ENCODE data around the gene SS18L1.

DNA sequence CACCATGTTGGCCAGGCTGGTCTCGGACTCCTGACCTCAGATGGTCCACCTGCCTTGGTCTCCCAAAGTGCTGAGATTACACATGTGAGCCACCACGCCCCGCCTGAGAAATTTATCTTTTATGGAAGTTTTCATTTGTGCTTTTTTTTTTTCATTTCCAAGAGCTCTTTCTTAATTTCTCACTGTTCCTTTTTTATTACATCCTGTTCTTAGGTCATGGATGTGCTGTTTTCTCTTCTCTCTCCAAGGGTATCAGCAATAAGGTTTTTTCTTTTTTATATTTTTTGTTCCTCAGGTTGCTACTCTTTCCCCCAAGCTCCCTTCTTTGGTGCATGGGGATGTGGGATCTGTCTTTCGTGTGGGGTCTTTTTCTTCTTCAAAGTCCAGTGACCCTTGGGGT lies 42.5 kb upstream of the SS18L1 start:
- TF ChIP-seq, protein P1, sequence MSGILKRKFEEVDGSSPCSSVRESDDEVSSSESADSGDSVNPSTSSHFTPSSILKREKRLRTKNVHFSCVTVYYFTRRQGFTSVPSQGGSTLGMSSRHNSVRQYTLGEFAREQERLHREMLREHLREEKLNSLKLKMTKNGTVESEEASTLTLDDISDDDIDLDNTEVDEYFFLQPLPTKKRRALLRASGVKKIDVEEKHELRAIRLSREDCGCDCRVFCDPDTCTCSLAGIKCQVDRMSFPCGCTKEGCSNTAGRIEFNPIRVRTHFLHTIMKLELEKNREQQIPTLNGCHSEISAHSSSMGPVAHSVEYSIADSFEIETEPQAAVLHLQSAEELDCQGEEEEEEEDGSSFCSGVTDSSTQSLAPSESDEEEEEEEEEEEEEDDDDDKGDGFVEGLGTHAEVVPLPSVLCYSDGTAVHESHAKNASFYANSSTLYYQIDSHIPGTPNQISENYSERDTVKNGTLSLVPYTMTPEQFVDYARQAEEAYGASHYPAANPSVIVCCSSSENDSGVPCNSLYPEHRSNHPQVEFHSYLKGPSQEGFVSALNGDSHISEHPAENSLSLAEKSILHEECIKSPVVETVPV (CRISPR knock-in tag; IDR thresholded peaks at IDR 0.05) = no peak
- TF ChIP-seq ISL1 (CRISPR knock-in tag; IDR thresholded peaks at IDR 0.05) (no peak), ZNF8 (CRISPR knock-in tag; IDR thresholded peaks at IDR 0.05) (no peak), ZFP3 (CRISPR knock-in tag; IDR thresholded peaks at IDR 0.05) (no peak), TCF4 (CRISPR knock-in tag; IDR thresholded peaks at IDR 0.05; ENCODE audit: borderline replicate concordance) (no peak), ZC3H10 (CRISPR knock-in tag; IDR thresholded peaks at IDR 0.05) (no peak), TOX (CRISPR knock-in tag; IDR thresholded peaks at IDR 0.05; ENCODE audit: borderline replicate concordance) (no peak), PPARA (CRISPR knock-in tag; IDR thresholded peaks at IDR 0.05; ENCODE audit: borderline replicate concordance) (no peak), GLIS3 (CRISPR knock-in tag; IDR thresholded peaks at IDR 0.05) (no peak), ZFP30 (CRISPR knock-in tag; IDR thresholded peaks at IDR 0.05) (no peak), ZNF565 (CRISPR knock-in tag; conservative IDR thresholded peaks at IDR 0.05; ENCODE audit: low read depth) (no peak)
- TF ChIP-seq, protein P2, sequence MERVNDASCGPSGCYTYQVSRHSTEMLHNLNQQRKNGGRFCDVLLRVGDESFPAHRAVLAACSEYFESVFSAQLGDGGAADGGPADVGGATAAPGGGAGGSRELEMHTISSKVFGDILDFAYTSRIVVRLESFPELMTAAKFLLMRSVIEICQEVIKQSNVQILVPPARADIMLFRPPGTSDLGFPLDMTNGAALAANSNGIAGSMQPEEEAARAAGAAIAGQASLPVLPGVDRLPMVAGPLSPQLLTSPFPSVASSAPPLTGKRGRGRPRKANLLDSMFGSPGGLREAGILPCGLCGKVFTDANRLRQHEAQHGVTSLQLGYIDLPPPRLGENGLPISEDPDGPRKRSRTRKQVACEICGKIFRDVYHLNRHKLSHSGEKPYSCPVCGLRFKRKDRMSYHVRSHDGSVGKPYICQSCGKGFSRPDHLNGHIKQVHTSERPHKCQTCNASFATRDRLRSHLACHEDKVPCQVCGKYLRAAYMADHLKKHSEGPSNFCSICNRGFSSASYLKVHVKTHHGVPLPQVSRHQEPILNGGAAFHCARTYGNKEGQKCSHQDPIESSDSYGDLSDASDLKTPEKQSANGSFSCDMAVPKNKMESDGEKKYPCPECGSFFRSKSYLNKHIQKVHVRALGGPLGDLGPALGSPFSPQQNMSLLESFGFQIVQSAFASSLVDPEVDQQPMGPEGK (CRISPR knock-in tag; IDR thresholded peaks at IDR 0.05; ENCODE audit: borderline replicate concordance) = no peak
- TF ChIP-seq, protein P3, sequence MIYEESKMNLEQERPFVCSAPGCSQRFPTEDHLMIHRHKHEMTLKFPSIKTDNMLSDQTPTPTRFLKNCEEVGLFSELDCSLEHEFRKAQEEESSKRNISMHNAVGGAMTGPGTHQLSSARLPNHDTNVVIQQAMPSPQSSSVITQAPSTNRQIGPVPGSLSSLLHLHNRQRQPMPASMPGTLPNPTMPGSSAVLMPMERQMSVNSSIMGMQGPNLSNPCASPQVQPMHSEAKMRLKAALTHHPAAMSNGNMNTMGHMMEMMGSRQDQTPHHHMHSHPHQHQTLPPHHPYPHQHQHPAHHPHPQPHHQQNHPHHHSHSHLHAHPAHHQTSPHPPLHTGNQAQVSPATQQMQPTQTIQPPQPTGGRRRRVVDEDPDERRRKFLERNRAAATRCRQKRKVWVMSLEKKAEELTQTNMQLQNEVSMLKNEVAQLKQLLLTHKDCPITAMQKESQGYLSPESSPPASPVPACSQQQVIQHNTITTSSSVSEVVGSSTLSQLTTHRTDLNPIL (CRISPR knock-in tag; IDR thresholded peaks at IDR 0.05; ENCODE audit: low read depth) = no peak

Measured in SK-N-SH treated with all-trans-retinoic acid at 6 μM for 48 hours (cell line).